HEK293T (cell line): ENCODE data around the gene NKPD1.

Source experiments
- CTCF ChIA-PET: fragments of 350-600 bp; formaldehyde crosslinking; extraction: SDS; loops from one replicate; lab custom pipeline; 2021; ENCODE audit warnings: antibody characterized with exemption, inconsistent platforms; lab: Yijun Ruan, JAX
- POLR2A ChIA-PET: fragments of 350-600 bp; formaldehyde crosslinking; extraction: SDS; loops from one replicate; lab custom pipeline; 2020; ENCODE audit warnings: antibody characterized with exemption, inconsistent platforms; lab: Yijun Ruan, JAX
- DNase-seq: peaks from one replicate; pipeline ENCODE4 v3.0.0; 2012; ENCODE audit warnings: mixed read lengths; ENCODE audit errors: extremely low spot score
- ARNT ChIP-seq: fragments of 450-650 bp; IDR thresholded peaks from 2 replicates; pipeline ENCODE4 v1.6.1; 2017; ENCODE audit warnings: mild to moderate bottlenecking
- BHLHE40 ChIP-seq: fragments of 450-650 bp; IDR thresholded peaks from 2 replicates; pipeline ENCODE4 v1.6.1; 2016; ENCODE audit warnings: mild to moderate bottlenecking, moderate library complexity, borderline replicate concordance
- CTBP1 ChIP-seq: fragments of 450-650 bp; IDR thresholded peaks from 2 replicates; pipeline ENCODE4 v1.6.1; 2016; ENCODE audit warnings: borderline replicate concordance
- ELF4 ChIP-seq: fragments of 450-650 bp; IDR thresholded peaks from 2 replicates; pipeline ENCODE4 v1.6.1; 2017; ENCODE audit warnings: antibody characterized with exemption
- FOXA1 ChIP-seq: fragments of 450-650 bp; IDR thresholded peaks from 2 replicates; pipeline ENCODE4 v1.6.1; 2016; ENCODE audit warnings: mild to moderate bottlenecking
- FOXK2 ChIP-seq: fragments of 450-650 bp; IDR thresholded peaks from 2 replicates; pipeline ENCODE4 v1.6.1; 2016; ENCODE audit warnings: mild to moderate bottlenecking
- FOXM1 ChIP-seq: fragments of 450-650 bp; IDR thresholded peaks from 2 replicates; pipeline ENCODE4 v1.6.1; 2017; ENCODE audit warnings: mild to moderate bottlenecking, borderline replicate concordance
- HDGF ChIP-seq: fragments of 450-650 bp; IDR thresholded peaks from 2 replicates; pipeline ENCODE4 v1.6.1; 2017; ENCODE audit warnings: antibody characterized with exemption, borderline replicate concordance
- L3MBTL2 ChIP-seq: fragments of 450-650 bp; conservative IDR thresholded peaks from 2 replicates; pipeline ENCODE4 v1.6.1; 2016; ENCODE audit warnings: mild to moderate bottlenecking
- LEF1 ChIP-seq: fragments of 450-650 bp; IDR thresholded peaks from 2 replicates; pipeline ENCODE4 v1.6.1; 2017; ENCODE audit warnings: mild to moderate bottlenecking, borderline replicate concordance
- NFRKB ChIP-seq: fragments of 450-650 bp; IDR thresholded peaks from 2 replicates; pipeline ENCODE4 v1.6.1; 2016; ENCODE audit warnings: mild to moderate bottlenecking, moderate library complexity
- SP1 ChIP-seq: fragments of 450-650 bp; IDR thresholded peaks from 2 replicates; pipeline ENCODE4 v1.6.1; 2017
- SUZ12 ChIP-seq: fragments of 450-650 bp; IDR thresholded peaks from 2 replicates; pipeline ENCODE4 v1.6.1; 2016; ENCODE audit warnings: mild to moderate bottlenecking
- TARDBP ChIP-seq: fragments of 450-650 bp; IDR thresholded peaks from 2 replicates; pipeline ENCODE4 v1.6.1; 2016
- ZNF384 ChIP-seq: fragments of 450-650 bp; IDR thresholded peaks from 2 replicates; pipeline ENCODE4 v1.6.1; 2016
- TF ChIP-seq, protein P1 (sequence below): fragments of 450-650 bp; IDR thresholded peaks from 2 replicates; pipeline ENCODE4 v1.6.1; 2016

NKPD1 gene

DNA sequence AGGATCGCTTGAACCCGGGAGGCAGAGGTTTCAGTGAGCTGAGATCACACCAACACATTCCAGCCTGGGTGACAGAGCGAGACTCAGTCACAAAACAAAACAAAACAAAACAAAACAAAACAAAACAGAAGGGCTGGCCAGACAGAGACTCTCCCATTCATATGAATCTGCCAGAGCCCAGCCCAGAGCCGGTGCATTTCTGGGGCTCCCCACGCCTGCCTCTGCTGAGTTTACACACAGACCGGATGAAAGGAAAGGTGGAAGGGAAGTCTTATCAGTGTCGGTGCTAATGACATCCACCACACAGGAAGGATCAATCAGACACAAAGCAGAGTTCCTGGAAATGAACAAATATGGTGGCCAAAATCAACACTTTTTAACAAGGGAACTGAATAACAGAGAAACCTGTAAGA is 10.4 kb upstream of the NKPD1 start:
- ChIA-PET CTCF (no interaction called here), POLR2A (no interaction called here)
- DNase-seq, result no peak
- TF ChIP-seq SP1, result no peak
- TF ChIP-seq ARNT, result no peak
- no peak for TF ChIP-seq FOXM1
- no peak for TF ChIP-seq ELF4
- TF ChIP-seq HDGF, result no peak
- TF ChIP-seq ZNF384, result no peak
- TF ChIP-seq TARDBP, result no peak
- TF ChIP-seq SUZ12, result no peak
- TF ChIP-seq BHLHE40, result no peak
- TF ChIP-seq LEF1, result no peak
- no peak for TF ChIP-seq NFRKB
- no peak for TF ChIP-seq FOXK2
- no peak for TF ChIP-seq L3MBTL2
- TF ChIP-seq, protein P1, sequence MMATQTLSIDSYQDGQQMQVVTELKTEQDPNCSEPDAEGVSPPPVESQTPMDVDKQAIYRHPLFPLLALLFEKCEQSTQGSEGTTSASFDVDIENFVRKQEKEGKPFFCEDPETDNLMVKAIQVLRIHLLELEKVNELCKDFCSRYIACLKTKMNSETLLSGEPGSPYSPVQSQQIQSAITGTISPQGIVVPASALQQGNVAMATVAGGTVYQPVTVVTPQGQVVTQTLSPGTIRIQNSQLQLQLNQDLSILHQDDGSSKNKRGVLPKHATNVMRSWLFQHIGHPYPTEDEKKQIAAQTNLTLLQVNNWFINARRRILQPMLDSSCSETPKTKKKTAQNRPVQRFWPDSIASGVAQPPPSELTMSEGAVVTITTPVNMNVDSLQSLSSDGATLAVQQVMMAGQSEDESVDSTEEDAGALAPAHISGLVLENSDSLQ, result no peak
- no peak for TF ChIP-seq CTBP1
- TF ChIP-seq FOXA1, result no peak

DNA sequence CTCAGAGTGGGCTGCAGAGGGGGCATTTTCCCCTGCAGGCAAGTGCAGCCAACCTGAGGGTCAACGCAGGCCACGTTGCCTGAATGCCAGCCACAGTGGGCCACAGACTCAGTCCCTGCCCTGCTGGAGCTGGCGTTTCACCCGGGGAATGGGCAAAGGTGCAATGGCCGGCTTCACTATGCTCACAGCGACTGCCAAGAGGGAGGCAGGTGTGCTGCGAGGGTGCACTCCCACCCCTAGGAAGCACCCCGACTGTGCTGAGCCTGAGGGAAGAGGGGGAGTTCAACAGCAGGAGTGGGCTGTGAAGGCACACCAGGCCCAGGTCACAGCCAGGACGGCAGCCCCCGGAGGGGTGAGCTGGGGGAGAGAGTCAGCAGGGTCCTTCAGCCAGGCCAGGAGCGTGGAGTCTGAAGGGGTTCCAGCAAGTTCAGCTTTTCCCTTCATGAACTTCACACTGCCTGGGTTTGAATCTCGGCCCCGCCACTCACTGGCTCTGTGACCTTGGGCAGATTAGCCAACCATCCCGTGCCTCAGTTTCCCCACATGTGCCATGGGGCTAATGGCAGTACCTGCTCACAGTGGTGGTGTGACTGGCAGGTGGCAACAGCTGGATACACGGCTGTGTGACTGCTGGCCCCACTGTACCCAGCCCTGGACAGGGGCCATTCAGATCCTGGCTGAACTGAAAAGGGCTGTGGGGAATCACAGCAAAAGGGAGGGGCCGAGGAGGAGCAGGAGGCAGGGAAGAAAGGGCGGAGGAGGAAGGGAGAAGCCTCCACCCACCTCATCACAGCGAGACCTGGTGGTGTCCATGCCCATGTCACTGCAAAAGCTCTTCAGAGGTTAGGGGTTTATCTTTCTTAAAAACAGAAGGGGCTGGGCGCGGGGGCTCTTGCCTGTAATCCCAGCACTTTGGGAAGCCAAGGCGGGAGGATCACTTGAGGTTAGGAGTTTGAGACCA is 9.6 kb upstream of the NKPD1 start:
- CTCF ChIA-PET, result no interaction called here
- POLR2A ChIA-PET, result no interaction called here
- TF ChIP-seq SUZ12 (no peak), BHLHE40 (no peak), TARDBP (no peak), NFRKB (no peak), ZNF384 (no peak), FOXM1 (no peak), FOXA1 (no peak), L3MBTL2 (no peak), SP1 (no peak), ARNT (no peak), CTBP1 (no peak), FOXK2 (no peak), ELF4 (no peak), HDGF (no peak)
- TF ChIP-seq, protein P1, result no peak
- DNase-seq, result no peak

DNA sequence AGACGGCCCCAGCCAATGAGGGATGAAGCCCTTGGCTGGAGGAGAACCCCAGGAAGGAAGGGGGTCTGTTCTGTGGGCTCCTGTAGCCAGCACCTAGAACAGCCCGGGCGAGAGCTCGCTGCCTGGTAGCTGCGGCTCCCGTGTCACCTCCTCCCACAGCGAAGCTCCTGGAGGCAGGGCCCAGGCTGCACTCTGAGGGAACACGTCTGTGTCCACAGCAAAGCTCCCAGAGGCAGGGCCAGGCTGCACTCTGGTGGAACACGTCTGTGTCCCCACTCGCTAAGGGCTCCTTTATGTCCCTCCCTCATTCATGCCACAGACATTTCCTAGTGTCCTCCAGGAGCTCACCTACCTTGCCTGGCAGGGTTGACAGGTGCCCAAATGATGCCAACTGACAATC is 8.8 kb upstream of the NKPD1 start:
- POLR2A ChIA-PET, result no interaction called here
- no peak for DNase-seq
- TF ChIP-seq FOXK2 (no peak), ARNT (no peak), NFRKB (no peak), CTBP1 (no peak), TARDBP (no peak), SP1 (no peak), ELF4 (no peak)
- TF ChIP-seq, protein P1, result no peak
- CTCF ChIA-PET, result no interaction called here

DNA sequence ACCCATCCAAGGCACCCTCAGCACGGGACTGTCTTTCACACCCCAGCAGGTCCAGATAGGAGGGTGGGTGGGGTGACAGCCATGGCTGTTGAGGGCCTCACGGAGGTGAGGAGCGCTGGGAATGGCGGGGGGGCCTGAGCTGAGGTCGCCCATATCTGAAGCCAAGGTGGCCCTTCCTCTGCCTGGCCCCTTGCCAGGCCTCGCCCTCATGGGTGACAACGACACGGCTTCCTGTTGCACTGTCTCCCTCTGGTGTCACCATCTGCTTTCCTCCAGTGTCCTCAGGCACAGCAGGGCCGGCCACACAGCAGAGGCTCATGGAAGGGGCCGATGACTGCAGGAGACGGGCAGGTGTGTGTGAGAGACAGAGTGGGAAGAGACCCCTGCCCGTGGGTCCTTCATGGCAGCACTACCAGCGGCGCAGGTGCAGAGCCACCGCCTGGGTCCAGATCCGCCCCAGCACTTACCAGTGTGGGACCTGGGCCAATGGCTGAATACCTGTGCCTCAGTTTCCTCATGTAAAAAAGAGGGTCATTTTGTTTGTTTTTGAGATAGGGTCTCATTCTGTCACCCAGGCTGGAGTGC is 8.1 kb upstream of the NKPD1 start:
- POLR2A ChIA-PET, result no interaction called here
- CTCF ChIA-PET, result no interaction called here
- DNase-seq, result no peak
- TF ChIP-seq HDGF, result no peak
- TF ChIP-seq ARNT, result no peak
- no peak for TF ChIP-seq FOXM1
- TF ChIP-seq CTBP1, result no peak
- TF ChIP-seq ELF4, result no peak
- TF ChIP-seq SUZ12, result no peak
- no peak for TF ChIP-seq SP1
- TF ChIP-seq, protein P1, result no peak
- no peak for TF ChIP-seq NFRKB
- TF ChIP-seq FOXK2, result no peak
- no peak for TF ChIP-seq FOXA1
- TF ChIP-seq ZNF384, result no peak
- TF ChIP-seq TARDBP, result no peak
- no peak for TF ChIP-seq LEF1
- no peak for TF ChIP-seq L3MBTL2
- TF ChIP-seq BHLHE40, result no peak

DNA sequence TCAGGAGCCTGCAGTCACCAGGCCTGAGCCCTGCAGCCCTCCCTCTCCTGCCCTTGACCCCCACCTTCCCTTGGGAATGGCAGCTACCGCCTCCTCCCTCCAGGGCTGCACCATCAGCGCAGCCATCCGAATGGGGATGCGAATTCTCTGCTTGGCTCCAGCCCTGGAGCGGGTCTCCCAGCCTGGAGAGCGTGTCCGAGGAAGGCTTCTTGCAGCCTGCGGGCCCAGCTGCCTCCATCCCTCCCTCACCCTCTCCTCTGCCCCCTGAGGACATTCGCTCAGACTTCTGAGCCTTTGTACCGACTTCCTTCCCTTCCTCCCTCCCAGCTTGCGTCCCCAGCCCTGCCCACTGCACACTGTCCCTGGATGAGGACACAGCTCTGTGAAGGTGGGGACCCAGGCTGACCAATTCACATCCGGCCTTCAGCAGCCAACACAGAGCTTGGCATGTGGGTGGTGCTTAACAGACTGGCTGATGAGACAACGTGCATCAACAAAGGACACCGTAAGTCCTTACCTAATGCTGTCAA is 6.0 kb upstream of the NKPD1 start:
- DNase-seq, result no peak
- no peak for TF ChIP-seq LEF1
- no peak for TF ChIP-seq BHLHE40
- no peak for TF ChIP-seq CTBP1
- TF ChIP-seq, protein P1, result no peak
- TF ChIP-seq NFRKB, result no peak
- TF ChIP-seq FOXK2, result no peak
- no peak for TF ChIP-seq FOXA1
- no peak for TF ChIP-seq ARNT
- no peak for TF ChIP-seq SUZ12
- TF ChIP-seq FOXM1, result no peak
- no peak for TF ChIP-seq ELF4
- no peak for TF ChIP-seq SP1
- no peak for TF ChIP-seq HDGF
- no peak for TF ChIP-seq TARDBP
- TF ChIP-seq ZNF384, result no peak
- no peak for TF ChIP-seq L3MBTL2
- ChIA-PET CTCF (no interaction called here), POLR2A (interaction anchor here (2.2 kb wide), 1 partner anchor 11 kb away, joined by 8 read pairs; the partner anchor contains the start of genes BLOC1S3 and TRAPPC6A)
